Colonic mucosa (tissue), 4 donors: ENCODE results near the gene DLGAP1. TPM values are rescaled to one million over a fixed set of nuclear protein-coding genes. Genes with fewer than 3 reads are reported as not detected.

Source experiments
- DNase-seq: peaks from one replicate; pipeline ENCODE4 v3.0.0-alpha.2; 2020
- H3K27ac ChIP-seq: fragments of 200-600 bp; one replicate; pipeline ENCODE4 v1.8.0; 2021
- H3K27me3 ChIP-seq: fragments of 200-600 bp; one replicate; pipeline ENCODE4 v1.8.0; 2021
- H3K36me3 ChIP-seq: fragments of 200-600 bp; one replicate; pipeline ENCODE4 v1.8.0; 2021
- H3K4me1 ChIP-seq: fragments of 200-600 bp; one replicate; pipeline ENCODE4 v1.8.0; 2021; ENCODE audit warnings: mild to moderate bottlenecking
- H3K4me3 ChIP-seq: fragments of 200-600 bp; one replicate; pipeline ENCODE4 v1.8.0; 2021
- H3K9ac ChIP-seq, 2 donors: one replicate each; pipeline ENCODE4 v1.7.0; 2013; ENCODE audit warnings: control low read depth in 2 of 2, low read depth in 2 of 2, low read length in 2 of 2
- H3K9me3 ChIP-seq: fragments of 200-600 bp; one replicate; pipeline ENCODE4 v1.8.0; 2021
- intact Hi-C: fragments of 100-400 bp; cut with DNase I; formaldehyde crosslinking; loops from one replicate; pipeline ENCODE4 v1.14.1; 2022
- total RNA-seq, 2 donors: library from RNA; stranded (reverse); fragmentation: NEBNext Ultra II Directional in 1 of 2; extraction: Animal tissue kit (Norgen Biotek cat#: 25700) in 1 of 2; gene quantifications; one replicate each; pipeline ENCODE4 v1.2.1, GENCODE V29; 2021
- TF ChIP-seq, protein P1 (sequence below): fragments of 200-600 bp; IDR thresholded peaks from one replicate; pipeline ENCODE4 v1.8.0; 2022; ENCODE audit warnings: antibody characterized with exemption, mild to moderate bottlenecking
- donor health status: healthy.
- donor health status: DM: no; HTN: no; CAD: no.
- donor health status: DM: no; HTN: no; CAD: no.

DLGAP1 gene
- total RNA-seq, 2 donors from 2014 or later = 0.25 to 0.50 TPM

- H3K4me1 ChIP-seq = peaks cover 17% of the 10 kb centered on the region
- TF ChIP-seq, protein P1, sequence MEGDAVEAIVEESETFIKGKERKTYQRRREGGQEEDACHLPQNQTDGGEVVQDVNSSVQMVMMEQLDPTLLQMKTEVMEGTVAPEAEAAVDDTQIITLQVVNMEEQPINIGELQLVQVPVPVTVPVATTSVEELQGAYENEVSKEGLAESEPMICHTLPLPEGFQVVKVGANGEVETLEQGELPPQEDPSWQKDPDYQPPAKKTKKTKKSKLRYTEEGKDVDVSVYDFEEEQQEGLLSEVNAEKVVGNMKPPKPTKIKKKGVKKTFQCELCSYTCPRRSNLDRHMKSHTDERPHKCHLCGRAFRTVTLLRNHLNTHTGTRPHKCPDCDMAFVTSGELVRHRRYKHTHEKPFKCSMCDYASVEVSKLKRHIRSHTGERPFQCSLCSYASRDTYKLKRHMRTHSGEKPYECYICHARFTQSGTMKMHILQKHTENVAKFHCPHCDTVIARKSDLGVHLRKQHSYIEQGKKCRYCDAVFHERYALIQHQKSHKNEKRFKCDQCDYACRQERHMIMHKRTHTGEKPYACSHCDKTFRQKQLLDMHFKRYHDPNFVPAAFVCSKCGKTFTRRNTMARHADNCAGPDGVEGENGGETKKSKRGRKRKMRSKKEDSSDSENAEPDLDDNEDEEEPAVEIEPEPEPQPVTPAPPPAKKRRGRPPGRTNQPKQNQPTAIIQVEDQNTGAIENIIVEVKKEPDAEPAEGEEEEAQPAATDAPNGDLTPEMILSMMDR = no peak
- intact Hi-C loops = no loop called here
- H3K27ac ChIP-seq = no peak overlapping the region
- no peaks in the 10 kb centered on the region for H3K36me3 ChIP-seq
- no peaks in the 10 kb centered on the region for H3K27me3 ChIP-seq
- no peak overlapping the region for H3K9ac ChIP-seq
- DNase-seq = no peak
- no peaks in the 10 kb centered on the region for H3K9me3 ChIP-seq
- no peak overlapping the region for H3K4me3 ChIP-seq
Observed at GRCh38 chr18:3720818-3721545, 734.1 kb downstream of the DLGAP1 start.

- H3K27ac ChIP-seq = no peak overlapping the region
- H3K9me3 ChIP-seq = no peaks in the 10 kb centered on the region
- H3K27me3 ChIP-seq = no peaks in the 10 kb centered on the region
- no peaks in the 10 kb centered on the region for H3K36me3 ChIP-seq
- DNase-seq = no peak
- intact Hi-C loops = no loop called here
- TF ChIP-seq, protein P1 = no peak
- H3K9ac ChIP-seq = no peak overlapping the region
- no peak overlapping the region for H3K4me3 ChIP-seq
- peaks cover 17% of the 10 kb centered on the region for H3K4me1 ChIP-seq
Observed at GRCh38 chr18:3720159-3720558, 734.9 kb downstream of the DLGAP1 start.

DNA sequence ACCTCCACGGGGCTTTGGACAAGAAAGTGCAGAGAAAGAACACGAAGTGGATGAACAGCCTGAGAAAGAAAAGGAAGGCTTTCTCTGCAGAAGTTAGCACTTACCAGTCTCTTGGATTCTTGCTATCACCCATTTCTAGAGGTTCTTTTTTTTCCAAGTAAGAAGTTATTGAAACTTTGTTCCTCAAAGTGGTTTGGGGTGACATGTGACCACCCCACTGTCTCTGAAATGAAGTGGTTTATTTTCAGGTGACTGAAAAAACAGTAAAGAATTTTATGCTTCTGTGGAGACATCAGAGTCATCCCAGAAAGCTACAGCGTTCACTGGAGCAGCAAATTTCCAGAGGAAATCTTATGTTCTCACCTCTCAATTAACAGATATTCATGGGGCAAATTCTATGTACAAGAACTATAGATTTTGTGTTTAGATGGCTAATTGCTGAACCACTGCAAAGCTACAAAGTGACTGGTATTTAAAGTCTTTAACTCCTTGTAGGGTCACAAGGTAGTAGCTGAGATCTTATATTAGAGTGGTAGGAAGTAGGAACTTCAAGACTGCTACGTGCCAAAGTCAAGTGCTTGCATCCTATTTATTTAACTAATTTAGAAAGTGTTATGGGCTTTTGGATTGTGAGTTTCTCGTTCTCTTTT lies 737.6 kb downstream of the DLGAP1 start:
- Histone ChIP-seq H3K4me1 (peaks cover under 1% of the 10 kb centered on the region), H3K9me3 (no peaks in the 10 kb centered on the region), H3K4me3 (no peak overlapping the region), H3K9ac (no peak overlapping the region), H3K27ac (no peak overlapping the region), H3K36me3 (no peaks in the 10 kb centered on the region), H3K27me3 (no peaks in the 10 kb centered on the region)
- TF ChIP-seq, protein P1 = no peak
- no peak for DNase-seq
- intact Hi-C loops = no loop called here

- Histone ChIP-seq H3K4me1 (no peaks in the 10 kb centered on the region), H3K36me3 (no peaks in the 10 kb centered on the region), H3K27me3 (no peaks in the 10 kb centered on the region), H3K9me3 (no peaks in the 10 kb centered on the region), H3K27ac (no peak overlapping the region), H3K4me3 (no peak overlapping the region), H3K9ac (no peak overlapping the region)
- intact Hi-C loops = no loop called here
- DNase-seq = no peak
- TF ChIP-seq, protein P1 = no peak
Observed at GRCh38 chr18:3716116-3716660, 738.9 kb downstream of the DLGAP1 start.

DNA sequence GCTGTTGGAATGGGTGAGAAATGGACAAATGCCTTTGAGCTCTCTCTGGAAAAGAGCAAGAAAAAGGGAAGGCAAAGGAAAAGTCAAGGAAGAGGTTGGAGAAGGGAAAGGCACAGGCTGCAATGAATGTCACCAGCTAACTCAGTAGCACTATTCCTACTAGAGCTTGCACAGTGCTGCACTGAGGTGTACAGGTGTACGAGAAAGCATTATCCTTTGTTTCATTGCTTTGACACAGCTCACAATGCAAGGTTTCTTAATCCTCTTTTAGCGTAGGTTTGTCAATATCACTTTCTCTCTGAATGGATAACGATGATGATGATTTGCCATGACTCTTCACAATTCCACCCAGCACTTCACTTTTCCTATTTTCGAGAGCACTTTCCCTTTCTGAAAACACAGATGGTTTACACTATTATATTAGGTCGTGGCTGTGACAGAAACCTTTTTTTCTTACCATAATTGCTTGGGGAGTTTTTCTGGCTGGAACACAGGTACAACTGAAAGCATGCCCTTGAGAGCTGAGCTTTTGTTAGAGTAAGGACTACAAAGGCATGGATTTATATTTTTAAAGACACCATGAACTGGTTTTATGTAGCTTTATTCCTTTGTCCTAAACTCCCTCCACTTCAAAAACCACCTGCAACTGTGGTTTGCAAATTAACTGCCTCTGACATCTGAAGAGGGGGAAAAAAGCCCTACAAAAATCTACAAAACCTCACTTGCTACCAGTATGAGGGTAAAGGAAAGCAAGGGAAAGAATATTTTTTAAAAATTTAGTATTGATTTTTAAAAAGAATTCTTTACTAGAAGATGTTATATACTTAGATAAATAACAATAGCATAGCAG lies 739.7 kb downstream of the DLGAP1 start:
- H3K27ac ChIP-seq = no peak overlapping the region
- intact Hi-C loops = no loop called here
- H3K36me3 ChIP-seq = no peaks in the 10 kb centered on the region
- H3K27me3 ChIP-seq = no peaks in the 10 kb centered on the region
- H3K4me1 ChIP-seq = no peaks in the 10 kb centered on the region
- TF ChIP-seq, protein P1 = no peak
- DNase-seq = no peak
- no peak overlapping the region for H3K4me3 ChIP-seq
- no peaks in the 10 kb centered on the region for H3K9me3 ChIP-seq
- H3K9ac ChIP-seq = no peak overlapping the region
